ENCODE results near the gene LYRM7.

LYRM7 gene

GRCh38 chr5:131220566-131220965, 49.8 kb downstream of the LYRM7 start:
- Histone ChIP-seq H3K9me3 (ENCODE audit: insufficient read depth, low read length) (no peaks in the 10 kb centered on the region), H3K9ac (ENCODE audit: insufficient read length, low read depth) (no peak overlapping the region), H3K4me1 (ENCODE audit: insufficient read depth, insufficient read length) (no peaks in the 10 kb centered on the region), H3K4me3 (ENCODE audit: insufficient read length, low read depth) (no peak overlapping the region), H3K27me3 (ENCODE audit: insufficient read depth, insufficient read length) (no peaks in the 10 kb centered on the region), H3K36me3 (ENCODE audit: insufficient read depth, insufficient read length, low read length) (no peaks in the 10 kb centered on the region)
- TF ChIP-seq ZNF274 (IDR thresholded peaks at IDR 0.05; ENCODE audit: low read depth, low read length), result no peak
- TF ChIP-seq YY1 (IDR thresholded peaks at IDR 0.05; ENCODE audit: insufficient read depth, insufficient read length), result no peak
- no peak for TF ChIP-seq SUZ12 (IDR thresholded peaks at IDR 0.05; ENCODE audit: extremely low read depth, insufficient read depth, insufficient read length)
- no peak for DNase-seq (ENCODE audit: low read depth, low spot score)

GRCh38 chr5:131221008-131221703, 50.4 kb downstream of the LYRM7 start:
- no peaks in the 10 kb centered on the region for H3K36me3 ChIP-seq (ENCODE audit: insufficient read depth, insufficient read length, low read length)
- H3K27me3 ChIP-seq (ENCODE audit: insufficient read depth, insufficient read length), result no peaks in the 10 kb centered on the region
- no peak for DNase-seq (ENCODE audit: low read depth, low spot score)
- H3K4me1 ChIP-seq (ENCODE audit: insufficient read depth, insufficient read length), result no peaks in the 10 kb centered on the region
- H3K4me3 ChIP-seq (ENCODE audit: insufficient read length, low read depth), result no peak overlapping the region
- no peak overlapping the region for H3K9ac ChIP-seq (ENCODE audit: insufficient read length, low read depth)
- TF ChIP-seq SUZ12 (IDR thresholded peaks at IDR 0.05; ENCODE audit: extremely low read depth, insufficient read depth, insufficient read length), result no peak
- no peaks in the 10 kb centered on the region for H3K9me3 ChIP-seq (ENCODE audit: insufficient read depth, low read length)

- TF ChIP-seq YY1 (IDR thresholded peaks at IDR 0.05; ENCODE audit: insufficient read depth, insufficient read length) (no peak), ZNF274 (IDR thresholded peaks at IDR 0.05; ENCODE audit: low read depth, low read length) (no peak), SUZ12 (IDR thresholded peaks at IDR 0.05; ENCODE audit: extremely low read depth, insufficient read depth, insufficient read length) (no peak)
- Histone ChIP-seq H3K36me3 (ENCODE audit: insufficient read depth, insufficient read length, low read length) (no peaks in the 10 kb centered on the region), H3K27me3 (ENCODE audit: insufficient read depth, insufficient read length) (no peaks in the 10 kb centered on the region), H3K4me3 (ENCODE audit: insufficient read length, low read depth) (no peak overlapping the region), H3K9ac (ENCODE audit: insufficient read length, low read depth) (no peak overlapping the region), H3K4me1 (ENCODE audit: insufficient read depth, insufficient read length) (no peaks in the 10 kb centered on the region), H3K9me3 (ENCODE audit: insufficient read depth, low read length) (no peaks in the 10 kb centered on the region)
- no peak for DNase-seq (ENCODE audit: low read depth, low spot score)
Measured at GRCh38 chr5:131221888-131222287, 51.1 kb downstream of the LYRM7 start.

GRCh38 chr5:131222731-131223130, 52.0 kb downstream of the LYRM7 start:
- Histone ChIP-seq H3K4me3 (ENCODE audit: insufficient read length, low read depth) (no peak overlapping the region), H3K9ac (ENCODE audit: insufficient read length, low read depth) (no peak overlapping the region), H3K9me3 (ENCODE audit: insufficient read depth, low read length) (no peaks in the 10 kb centered on the region), H3K27me3 (ENCODE audit: insufficient read depth, insufficient read length) (no peaks in the 10 kb centered on the region), H3K4me1 (ENCODE audit: insufficient read depth, insufficient read length) (no peaks in the 10 kb centered on the region), H3K36me3 (ENCODE audit: insufficient read depth, insufficient read length, low read length) (no peaks in the 10 kb centered on the region)
- no peak for DNase-seq (ENCODE audit: low read depth, low spot score)
- TF ChIP-seq SUZ12 (IDR thresholded peaks at IDR 0.05; ENCODE audit: extremely low read depth, insufficient read depth, insufficient read length), result no peak
- TF ChIP-seq YY1 (IDR thresholded peaks at IDR 0.05; ENCODE audit: insufficient read depth, insufficient read length), result no peak
- TF ChIP-seq ZNF274 (IDR thresholded peaks at IDR 0.05; ENCODE audit: low read depth, low read length), result no peak

- Histone ChIP-seq H3K4me1 (ENCODE audit: insufficient read depth, insufficient read length) (no peaks in the 10 kb centered on the region), H3K9me3 (ENCODE audit: insufficient read depth, low read length) (no peaks in the 10 kb centered on the region), H3K36me3 (ENCODE audit: insufficient read depth, insufficient read length, low read length) (no peaks in the 10 kb centered on the region), H3K27me3 (ENCODE audit: insufficient read depth, insufficient read length) (no peaks in the 10 kb centered on the region), H3K4me3 (ENCODE audit: insufficient read length, low read depth) (no peak overlapping the region), H3K9ac (ENCODE audit: insufficient read length, low read depth) (no peak overlapping the region)
- no peak for DNase-seq (ENCODE audit: low read depth, low spot score)
- TF ChIP-seq SUZ12 (IDR thresholded peaks at IDR 0.05; ENCODE audit: extremely low read depth, insufficient read depth, insufficient read length), result no peak
- no peak for TF ChIP-seq YY1 (IDR thresholded peaks at IDR 0.05; ENCODE audit: insufficient read depth, insufficient read length)
- no peak for TF ChIP-seq ZNF274 (IDR thresholded peaks at IDR 0.05; ENCODE audit: low read depth, low read length)
Measured at GRCh38 chr5:131223751-131224386, 53.1 kb downstream of the LYRM7 start.

GRCh38 chr5:131224387-131225201, 53.9 kb downstream of the LYRM7 start:
- H3K36me3 ChIP-seq (ENCODE audit: insufficient read depth, insufficient read length, low read length), result no peaks in the 10 kb centered on the region
- DNase-seq (ENCODE audit: low read depth, low spot score), result no peak
- no peaks in the 10 kb centered on the region for H3K27me3 ChIP-seq (ENCODE audit: insufficient read depth, insufficient read length)
- H3K4me1 ChIP-seq (ENCODE audit: insufficient read depth, insufficient read length), result no peaks in the 10 kb centered on the region
- TF ChIP-seq SUZ12 (IDR thresholded peaks at IDR 0.05; ENCODE audit: extremely low read depth, insufficient read depth, insufficient read length), result no peak
- no peak for TF ChIP-seq ZNF274 (IDR thresholded peaks at IDR 0.05; ENCODE audit: low read depth, low read length)
- no peak for TF ChIP-seq YY1 (IDR thresholded peaks at IDR 0.05; ENCODE audit: insufficient read depth, insufficient read length)
- H3K9ac ChIP-seq (ENCODE audit: insufficient read length, low read depth), result no peak overlapping the region
- H3K4me3 ChIP-seq (ENCODE audit: insufficient read length, low read depth), result no peak overlapping the region
- H3K9me3 ChIP-seq (ENCODE audit: insufficient read depth, low read length), result no peaks in the 10 kb centered on the region

All from NT2/D1 (cell line).